B cell (primary cell): ENCODE results near the gene ROBO2.

Experiments
- CTCF ChIP-seq: fragments of 200-600 bp; IDR thresholded peaks from one replicate; pipeline ENCODE4 v1.8.0; 2022; ENCODE audit warnings: antibody characterized with exemption, mild to moderate bottlenecking
- EZH2 ChIP-seq: IDR thresholded peaks from 2 replicates; pipeline ENCODE4 v1.6.1; 2012; ENCODE audit warnings: borderline replicate concordance, low read depth, mild to moderate bottlenecking, moderate library complexity, low read length; ENCODE audit not compliant: insufficient read depth, poor library complexity, severe bottlenecking

GRCh38 chr3:77298417-77298816 lies 258.5 kb downstream of the ROBO2 start:
- TF ChIP-seq CTCF: no peak
- no peak for TF ChIP-seq EZH2
